Naive thymus-derived CD4-positive, alpha-beta T cell (primary cell): ENCODE data around the gene USP33. TPM values are rescaled to one million over a fixed set of nuclear protein-coding genes. Genes with fewer than 3 reads are reported as not detected.
A peak's percentile ranks its signal among the peaks of the same experiment; 100 is the strongest.

Source experiments
- ATAC-seq: fragments of 150-1000 bp; cut with Tn5 transposase; 2 replicates; pipeline ENCODE4 v1.10.0; 2021; ENCODE audit warnings: mild to moderate bottlenecking, moderate library complexity
- CTCF ChIA-PET: fragments of 350-600 bp; sonication (Branson Sonifier 250); formaldehyde crosslinking; loops from one replicate; lab custom pipeline; 2021; ENCODE audit warnings: antibody characterized with exemption; lab: Charles Lee
- POLR2A ChIA-PET: fragments of 350-600 bp; sonication (Branson Sonifier 250); formaldehyde crosslinking; loops from one replicate; lab custom pipeline; 2021; ENCODE audit warnings: antibody characterized with exemption, inconsistent platforms; lab: Charles Lee
- DNase-seq, 9 donors: peaks; one replicate each; pipeline versions ENCODE4 v3.0.0 to v3.0.0-alpha.2; 2020 to 2022; ENCODE audit warnings: mixed read lengths in 1 of 9
- H3K27ac ChIP-seq: one replicate; pipeline ENCODE4 v1.7.0; 2013; ENCODE audit warnings: mild to moderate bottlenecking, low read depth, low read length, moderate library complexity
- H3K27me3 ChIP-seq, 2 donors: one replicate each; pipeline ENCODE4 v1.7.0; 2013; ENCODE audit warnings: low read length in 2 of 2, mild to moderate bottlenecking in 2 of 2, moderate library complexity in 2 of 2; ENCODE audit not compliant: control insufficient read depth in 2 of 2, insufficient read depth in 2 of 2
- H3K36me3 ChIP-seq, 3 experiments: 1 replicate in 2 of 3; 2 replicates in 1 of 3; pipeline ENCODE4 v1.7.0; 2013; ENCODE audit warnings: low read length in 3 of 3, mild to moderate bottlenecking in 3 of 3, moderate library complexity in 1 of 3; ENCODE audit not compliant: insufficient read depth in 3 of 3, control insufficient read depth in 2 of 3
- H3K4me1 ChIP-seq, 2 donors: one replicate each; pipeline ENCODE4 v1.7.0; 2013; ENCODE audit warnings: low read length in 2 of 2, mild to moderate bottlenecking in 2 of 2, moderate library complexity in 1 of 2; ENCODE audit not compliant: control insufficient read depth in 2 of 2, insufficient read depth in 2 of 2
- H3K4me3 ChIP-seq: 2 replicates; pipeline ENCODE4 v1.7.0; 2013; ENCODE audit warnings: mild to moderate bottlenecking, low read length
- H3K9me3 ChIP-seq, 3 experiments: 1 replicate in 2 of 3; 2 replicates in 1 of 3; pipeline ENCODE4 v1.7.0; 2013; ENCODE audit warnings: low read length in 3 of 3; ENCODE audit not compliant: control insufficient read depth in 2 of 3
- H3K27ac Mint-ChIP-seq, 9 donors: one replicate each; pipeline ENCODE4 v1.8.0; 2020 to 2022; ENCODE audit warnings: mixed read lengths in 9 of 9, mild to moderate bottlenecking in 8 of 9, moderate library complexity in 5 of 9, inconsistent platforms in 2 of 9
- H3K27me3 Mint-ChIP-seq, 5 donors: one replicate each; pipeline ENCODE4 v1.8.0; 2021 to 2022; ENCODE audit warnings: mixed read lengths in 5 of 5, mild to moderate bottlenecking in 1 of 5
- H3K36me3 Mint-ChIP-seq, 5 donors: one replicate each; pipeline ENCODE4 v1.8.0; 2020 to 2022; ENCODE audit warnings: mixed read lengths in 5 of 5, mild to moderate bottlenecking in 3 of 5, inconsistent platforms in 1 of 5
- H3K4me1 Mint-ChIP-seq, 7 donors: one replicate each; pipeline ENCODE4 v1.8.0; 2020 to 2022; ENCODE audit warnings: mixed read lengths in 7 of 7, mild to moderate bottlenecking in 3 of 7, inconsistent platforms in 1 of 7
- H3K4me3 Mint-ChIP-seq, 10 donors: one replicate each; pipeline ENCODE4 v1.8.0; 2020 to 2022; ENCODE audit warnings: mild to moderate bottlenecking in 10 of 10, mixed read lengths in 10 of 10, moderate library complexity in 6 of 10, inconsistent platforms in 2 of 10
- H3K9me3 Mint-ChIP-seq, 11 donors: one replicate each; pipeline ENCODE4 v1.8.0; 2020 to 2022; ENCODE audit warnings: mixed read lengths in 11 of 11, mild to moderate bottlenecking in 4 of 11, inconsistent platforms in 1 of 11, moderate library complexity in 1 of 11
- intact Hi-C, 2 donors: fragments of 100-400 bp; cut with micrococcal nuclease; formaldehyde crosslinking; loops; one replicate each; pipeline ENCODE4 v1.15.1; 2023
- polyA plus RNA-seq, 2 donors: library from polyadenylated mRNA; unstranded; fragments of 300-500 nt; fragmentation: Illumina TruSeq; gene quantifications; one replicate each; pipeline ENCODE4 v1.2.3, GENCODE V29; 2021
- total RNA-seq, 6 experiments: library from RNA in 5 of 6; stranded (reverse) in 5 of 6; gene quantifications; 1 replicate in 5 of 6; 2 replicates in 1 of 6; pipeline ENCODE4 v1.2.3 and lab custom pipeline; 2021 to 2026

The USP33 gene
- total and polyA plus RNA-seq, 7 experiments from 2014 or later: 42.0 to 101 (median 71.5) TPM

DNA sequence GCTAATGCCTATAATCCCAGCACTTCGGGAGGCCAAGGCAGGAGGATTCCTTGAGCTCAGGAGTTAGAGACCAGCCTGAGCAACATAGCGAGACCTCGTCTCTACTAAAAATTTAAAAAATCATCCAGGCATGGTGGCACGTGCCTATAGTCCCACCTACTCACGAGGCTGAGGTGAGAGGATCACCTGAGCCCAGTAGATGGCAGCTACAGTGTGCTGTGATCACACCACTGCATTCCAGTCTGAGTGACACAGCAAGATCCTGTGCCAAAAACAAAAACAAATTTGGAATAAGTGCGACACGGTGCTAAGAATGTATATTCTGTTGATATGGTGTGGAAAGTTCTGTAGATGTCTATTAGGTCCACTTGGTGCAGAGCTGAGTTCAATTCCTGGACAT is 15.1 kb downstream of the USP33 start:
- peak overlapping the region in 6 of 9 donors; percentile 10 to 57 (median 40) for H3K27ac Mint-ChIP-seq
- CTCF ChIA-PET: no interaction called here

DNA sequence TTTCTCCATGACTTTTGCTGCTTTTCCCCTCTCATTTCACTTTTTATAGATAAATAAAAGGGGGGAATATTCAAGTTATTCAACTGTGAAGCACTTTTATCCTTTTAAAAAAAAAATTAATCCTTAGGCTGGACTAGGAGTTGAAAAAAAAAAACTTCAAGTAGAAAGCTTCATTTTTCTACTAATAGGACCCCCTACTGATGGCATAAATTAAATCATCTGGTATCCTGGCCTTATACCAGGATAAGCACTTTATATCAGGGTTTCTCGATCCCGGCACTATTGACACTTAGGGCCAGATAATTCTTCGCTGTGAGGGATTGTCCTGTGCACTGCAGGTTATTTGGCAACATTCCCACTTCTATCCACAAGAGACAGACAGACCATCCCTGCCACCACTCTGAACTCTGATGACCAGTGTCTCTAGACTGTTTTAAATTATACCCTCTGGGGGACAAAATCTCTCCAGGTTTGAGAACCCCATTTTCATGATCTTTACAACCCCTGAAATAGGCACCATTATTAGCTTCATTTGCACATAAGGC is 17.6 kb downstream of the USP33 start:
- Histone ChIP-seq H3K27me3 (no peaks in the 10 kb centered on the region), H3K27ac (no peak overlapping the region), H3K36me3 (peaks cover 0 to 25% (median 4%) of the 10 kb centered on the region in 3 experiments), H3K4me1 (no peaks in the 10 kb centered on the region), H3K9me3 (no peaks in the 10 kb centered on the region), H3K4me3 (no peak overlapping the region)
- DNase-seq: no peak
- H3K27ac Mint-ChIP-seq: peak overlapping the region in 2 of 9 donors; percentile 18 to 70
- no peaks in the 10 kb centered on the region for H3K9me3 Mint-ChIP-seq
- peaks cover 6 to 46% (median 37%) of the 10 kb centered on the region in 7 donors for H3K4me1 Mint-ChIP-seq
- H3K36me3 Mint-ChIP-seq: peaks cover 0 to 33% (median 16%) of the 10 kb centered on the region in 5 donors
- ChIA-PET CTCF (interaction anchor here (0.6 kb wide), 1 partner anchor 251 kb away, joined by 3 read pairs; no protein-coding TSS in a partner anchor), POLR2A (interaction anchor here (0.6 kb wide), 1 partner anchor 53 kb away, joined by 5 read pairs; no protein-coding TSS in a partner anchor)
- H3K4me3 Mint-ChIP-seq: no peak overlapping the region
- ATAC-seq: no peak
- H3K27me3 Mint-ChIP-seq: no peaks in the 10 kb centered on the region
- intact Hi-C loops: loop anchor here in 1 of 2 donors (5.0 kb wide), 2 partner anchors 35 to 370 kb away; partner anchors contain the start of gene MIGA1

More for the DNA sequence above, 15.1 kb downstream of the USP33 start:
- H3K4me1 Mint-ChIP-seq: peaks cover 13 to 70% (median 60%) of the 10 kb centered on the region in 7 donors
- H3K36me3 Mint-ChIP-seq: peaks cover 0 to 19% (median 10%) of the 10 kb centered on the region in 5 donors
- H3K27me3 Mint-ChIP-seq: no peaks in the 10 kb centered on the region
- H3K4me3 Mint-ChIP-seq: peak overlapping the region in 2 of 10 donors; percentile 20 to 24
- POLR2A ChIA-PET: interaction anchor here (0.6 kb wide), 1 partner anchor 35 kb away, joined by 3 read pairs; the partner anchor contains the start of gene MIGA1
- H3K9me3 Mint-ChIP-seq: no peaks in the 10 kb centered on the region
- peak in 1 of 9 donors; percentile 12 for DNase-seq
- Histone ChIP-seq H3K4me3 (no peak overlapping the region), H3K27me3 (no peaks in the 10 kb centered on the region), H3K27ac (no peak overlapping the region), H3K36me3 (peaks cover 0 to 11% (median 0%) of the 10 kb centered on the region in 3 experiments), H3K4me1 (peaks cover 0 to 4% of the 10 kb centered on the region in 2 donors), H3K9me3 (no peaks in the 10 kb centered on the region)
- ATAC-seq: no peak
- intact Hi-C loops: loop anchor here in 1 of 2 donors (5.0 kb wide), 2 partner anchors 33 to 368 kb away; partner anchors contain the start of gene MIGA1

DNA sequence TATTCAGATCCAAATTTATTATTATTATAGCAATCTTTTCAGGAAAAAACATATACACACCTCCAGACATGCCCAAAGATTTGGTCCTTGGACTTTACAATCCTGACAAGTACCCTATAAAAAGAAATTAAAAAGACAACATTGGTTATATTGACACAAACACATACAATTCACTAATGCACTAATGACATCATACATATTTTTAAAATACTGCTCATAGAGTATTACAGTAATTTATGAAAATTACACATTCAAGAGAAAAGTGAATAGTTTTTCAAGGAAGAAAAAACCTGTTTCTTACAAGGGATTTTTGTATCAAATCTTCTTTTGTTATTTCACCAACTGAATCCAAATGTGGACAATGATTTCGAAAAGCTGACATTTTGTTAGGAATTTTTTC is 18.3 kb downstream of the USP33 start:
- Histone ChIP-seq H3K9me3 (no peaks in the 10 kb centered on the region), H3K36me3 (peaks cover 0 to 27% (median 4%) of the 10 kb centered on the region in 3 experiments), H3K4me1 (no peaks in the 10 kb centered on the region), H3K27me3 (no peaks in the 10 kb centered on the region), H3K27ac (no peak overlapping the region), H3K4me3 (no peak overlapping the region)
- intact Hi-C loops: loop anchor here in 1 of 2 donors (5.0 kb wide), 2 partner anchors 36 to 371 kb away; partner anchors contain the start of gene MIGA1
- Mint-ChIP-seq H3K4me1 (peaks cover 6 to 39% (median 30%) of the 10 kb centered on the region in 7 donors), H3K27ac (no peak overlapping the region), H3K36me3 (peaks cover 0 to 34% (median 16%) of the 10 kb centered on the region in 5 donors), H3K4me3 (no peak overlapping the region), H3K27me3 (no peaks in the 10 kb centered on the region), H3K9me3 (no peaks in the 10 kb centered on the region)
- POLR2A ChIA-PET: no interaction called here
- DNase-seq (no peak), ATAC-seq (no peak)
- CTCF ChIA-PET: no interaction called here

DNA sequence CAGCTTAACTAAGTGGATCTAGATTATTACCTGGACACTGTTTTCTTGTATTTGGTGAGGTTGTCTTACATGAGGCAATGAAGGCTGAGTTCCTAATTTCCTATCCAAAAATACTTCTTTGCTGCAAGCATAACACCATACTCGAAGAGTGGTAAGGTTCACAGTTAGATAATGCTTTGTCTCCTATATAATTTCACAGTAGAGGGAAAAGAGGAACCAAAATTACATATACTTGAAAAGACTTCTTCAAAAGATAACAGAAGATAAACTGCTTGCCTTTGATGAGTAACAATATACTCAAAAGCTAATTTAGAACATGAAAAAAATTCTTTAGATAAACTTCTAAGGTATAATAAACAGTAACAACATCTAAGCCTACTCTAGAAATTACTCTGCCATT is 20.4 kb downstream of the USP33 start:
- H3K4me3 Mint-ChIP-seq: no peak overlapping the region
- peaks cover 0 to 34% (median 4%) of the 10 kb centered on the region in 3 experiments for H3K36me3 ChIP-seq
- DNase-seq: no peak
- peaks cover 0 to 18% (median 9%) of the 10 kb centered on the region in 7 donors for H3K4me1 Mint-ChIP-seq
- H3K36me3 Mint-ChIP-seq: peaks cover 0 to 31% (median 12%) of the 10 kb centered on the region in 5 donors
- H3K27me3 Mint-ChIP-seq: no peaks in the 10 kb centered on the region
- no peak overlapping the region for H3K27ac Mint-ChIP-seq
- no peak overlapping the region for H3K27ac ChIP-seq
- ChIA-PET POLR2A (no interaction called here), CTCF (no interaction called here)
- no peaks in the 10 kb centered on the region for H3K4me1 ChIP-seq
- no peak for ATAC-seq
- no peak overlapping the region for H3K4me3 ChIP-seq
- no peaks in the 10 kb centered on the region for H3K9me3 Mint-ChIP-seq
- H3K9me3 ChIP-seq: no peaks in the 10 kb centered on the region
- no peaks in the 10 kb centered on the region for H3K27me3 ChIP-seq
- intact Hi-C loops: no loop called here

DNA sequence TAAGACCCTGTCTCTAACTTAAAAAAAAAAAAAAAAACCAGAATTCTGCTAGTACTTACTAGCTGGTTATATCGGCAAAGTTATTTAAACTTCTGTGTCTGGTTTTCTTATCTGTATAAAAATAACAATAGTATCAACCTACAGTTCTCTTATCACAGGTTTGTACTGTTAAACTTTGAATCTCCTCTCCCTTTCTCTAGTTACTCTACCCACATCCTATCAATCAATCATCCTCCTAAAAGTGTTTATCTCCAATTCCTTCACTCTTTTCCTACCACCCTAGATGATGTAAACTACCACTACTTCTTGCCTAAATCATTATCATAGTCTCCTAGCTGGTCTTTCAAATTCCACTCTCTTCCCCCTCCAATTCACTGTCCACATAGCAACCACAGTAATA is 27.6 kb downstream of the USP33 start:
- Mint-ChIP-seq H3K36me3 (peaks cover 9 to 36% (median 19%) of the 10 kb centered on the region in 5 donors), H3K27ac (peak overlapping the region in 6 of 9 donors; percentile 12 to 88 (median 42))
- CTCF ChIA-PET: no interaction called here

DNA sequence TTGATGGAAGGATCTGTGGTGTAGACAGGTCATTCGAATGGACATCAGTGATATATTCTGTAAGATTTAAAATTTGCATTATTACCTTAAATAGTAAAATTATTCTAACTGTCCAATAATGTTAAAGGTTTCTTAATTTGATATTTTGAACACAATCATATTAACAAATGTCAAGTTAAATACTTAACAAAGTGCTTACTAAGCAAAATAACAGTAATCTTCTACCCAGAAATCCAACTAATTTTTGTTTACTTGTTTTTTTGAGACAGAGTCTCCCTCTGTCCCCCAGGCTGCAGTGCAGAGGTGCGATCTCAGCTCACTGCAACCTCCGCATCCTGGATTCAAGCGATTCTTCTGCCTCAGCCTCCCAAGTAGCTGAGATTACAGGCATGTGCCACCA is 33.9 kb downstream of the USP33 start:
- ATAC-seq (no peak), DNase-seq (no peak)
- no peaks in the 10 kb centered on the region for H3K27me3 Mint-ChIP-seq
- Histone ChIP-seq H3K4me3 (no peak overlapping the region), H3K36me3 (peaks cover 7 to 72% (median 13%) of the 10 kb centered on the region in 3 experiments), H3K9me3 (no peaks in the 10 kb centered on the region), H3K27ac (no peak overlapping the region), H3K4me1 (no peaks in the 10 kb centered on the region), H3K27me3 (no peaks in the 10 kb centered on the region)
- no peaks in the 10 kb centered on the region for H3K9me3 Mint-ChIP-seq
- intact Hi-C loops: no loop called here
- peaks cover 0 to 6% (median 3%) of the 10 kb centered on the region in 7 donors for H3K4me1 Mint-ChIP-seq
- ChIA-PET CTCF (interaction anchor here (0.6 kb wide), 1 partner anchor 595 kb away, joined by 4 read pairs; no protein-coding TSS in a partner anchor), POLR2A (no interaction called here)
- H3K36me3 Mint-ChIP-seq: peaks cover 15 to 61% (median 33%) of the 10 kb centered on the region in 5 donors
- H3K27ac Mint-ChIP-seq: no peak overlapping the region
- H3K4me3 Mint-ChIP-seq: no peak overlapping the region

More for the DNA sequence above, 27.6 kb downstream of the USP33 start:
- Histone ChIP-seq H3K27me3 (no peaks in the 10 kb centered on the region), H3K36me3 (peaks cover 0 to 39% (median 6%) of the 10 kb centered on the region in 3 experiments), H3K4me1 (no peaks in the 10 kb centered on the region), H3K27ac (no peak overlapping the region), H3K4me3 (no peak overlapping the region), H3K9me3 (no peaks in the 10 kb centered on the region)
- Mint-ChIP-seq H3K4me3 (no peak overlapping the region), H3K9me3 (no peaks in the 10 kb centered on the region), H3K4me1 (peaks cover 0 to 3% (median 0%) of the 10 kb centered on the region in 7 donors), H3K27me3 (no peaks in the 10 kb centered on the region)
- no peak for ATAC-seq
- intact Hi-C loops: no loop called here
- no peak for DNase-seq
- POLR2A ChIA-PET: no interaction called here
